SU-DHL-6 (cell line): ENCODE measurements around the gene CEACAM1.
"Not testable (repeated sequence)": the region's sequence is repeated elsewhere in the genome, so short reads cannot be mapped to it uniquely, and the experiment has no call there.

Experiments used
- H2AFZ ChIP-seq: fragments of 200-600 bp; sonication (generic); 2 replicates; pipeline ENCODE4 v1.6.1; 2014; ENCODE audit warnings: low read depth, mild to moderate bottlenecking, moderate library complexity, mixed read lengths, antibody characterized with exemption, low read length; ENCODE audit not compliant: severe bottlenecking
- H3F3A ChIP-seq: fragments of 200-600 bp; shearing (Covaris generic); 2 replicates; pipeline ENCODE4 v1.6.0; 2016; ENCODE audit warnings: antibody characterized with exemption, mild to moderate bottlenecking; ENCODE audit not compliant: insufficient read depth
- H3K27ac ChIP-seq: fragments of 200-600 bp; sonication (generic); 2 replicates; pipeline ENCODE4 v1.5.1; 2016; ENCODE audit warnings: low read depth, mild to moderate bottlenecking, low read length, moderate library complexity, mixed read lengths
- H3K27me3 ChIP-seq: fragments of 200-600 bp; sonication (generic), shearing (Covaris generic); 2 replicates; pipeline ENCODE4 v1.6.0; 2014; ENCODE audit warnings: mild to moderate bottlenecking, low read length
- H3K36me3 ChIP-seq: fragments of 200-600 bp; sonication (generic); 2 replicates; pipeline ENCODE4 v1.6.1; 2014; ENCODE audit warnings: mild to moderate bottlenecking, low read length, mixed read lengths
- H3K4me2 ChIP-seq: fragments of 300-600, 200-600 bp; shearing (Covaris generic), sonication (generic); 2 replicates; pipeline ENCODE4 v1.6.0; 2014; ENCODE audit warnings: low read length, low read depth, mild to moderate bottlenecking; ENCODE audit not compliant: poor library complexity, severe bottlenecking
- H3K4me3 ChIP-seq: fragments of 200-600 bp; sonication (generic); 2 replicates; pipeline ENCODE4 v1.5.1; 2014; ENCODE audit warnings: antibody characterized with exemption, low read length, mild to moderate bottlenecking, mixed read lengths; ENCODE audit not compliant: insufficient read depth, poor library complexity, severe bottlenecking
- H3K79me2 ChIP-seq: fragments of 200-600 bp; sonication (generic); 2 replicates; pipeline ENCODE4 v1.6.1; 2014; ENCODE audit warnings: mild to moderate bottlenecking, low read length, moderate library complexity; ENCODE audit not compliant: insufficient read depth
- H3K9ac ChIP-seq: fragments of 200-600 bp; sonication (generic); 2 replicates; pipeline ENCODE4 v1.7.0; 2014; ENCODE audit warnings: mild to moderate bottlenecking, low read length
- H3K9me2 ChIP-seq: fragments of 200-600 bp; sonication (generic); replicated peaks from 2 replicates; pipeline ENCODE4 v1.6.1; 2014; ENCODE audit warnings: low read length; ENCODE audit not compliant: insufficient read depth
- H3K9me3 ChIP-seq: fragments of 200-600 bp; sonication (generic); 2 replicates; pipeline ENCODE4 v1.6.1; 2014; ENCODE audit warnings: low read length, mixed read lengths; ENCODE audit not compliant: insufficient read depth
- H4K20me1 ChIP-seq: fragments of 200-600 bp; sonication (generic); 2 replicates; pipeline ENCODE4 v1.6.1; 2014; ENCODE audit warnings: low read depth, mild to moderate bottlenecking, antibody characterized with exemption, low read length, moderate library complexity, mixed read lengths
- EZH2phosphoT487 ChIP-seq: fragments of 200-600 bp; sonication (generic), shearing (Covaris generic); conservative IDR thresholded peaks from 2 replicates; pipeline ENCODE4 v1.6.1; 2018; ENCODE audit warnings: mild to moderate bottlenecking, antibody characterized with exemption, low read length, moderate library complexity, mixed read lengths
- TF ChIP-seq, protein P1 (sequence below): fragments of 200-600 bp; sonication (generic); IDR thresholded peaks from one replicate; pipeline ENCODE4 v1.5.1; 2017; ENCODE audit warnings: antibody characterized with exemption, mild to moderate bottlenecking, low read length, moderate library complexity; ENCODE audit not compliant: insufficient read depth, poor library complexity, severe bottlenecking

CEACAM1 gene

DNA sequence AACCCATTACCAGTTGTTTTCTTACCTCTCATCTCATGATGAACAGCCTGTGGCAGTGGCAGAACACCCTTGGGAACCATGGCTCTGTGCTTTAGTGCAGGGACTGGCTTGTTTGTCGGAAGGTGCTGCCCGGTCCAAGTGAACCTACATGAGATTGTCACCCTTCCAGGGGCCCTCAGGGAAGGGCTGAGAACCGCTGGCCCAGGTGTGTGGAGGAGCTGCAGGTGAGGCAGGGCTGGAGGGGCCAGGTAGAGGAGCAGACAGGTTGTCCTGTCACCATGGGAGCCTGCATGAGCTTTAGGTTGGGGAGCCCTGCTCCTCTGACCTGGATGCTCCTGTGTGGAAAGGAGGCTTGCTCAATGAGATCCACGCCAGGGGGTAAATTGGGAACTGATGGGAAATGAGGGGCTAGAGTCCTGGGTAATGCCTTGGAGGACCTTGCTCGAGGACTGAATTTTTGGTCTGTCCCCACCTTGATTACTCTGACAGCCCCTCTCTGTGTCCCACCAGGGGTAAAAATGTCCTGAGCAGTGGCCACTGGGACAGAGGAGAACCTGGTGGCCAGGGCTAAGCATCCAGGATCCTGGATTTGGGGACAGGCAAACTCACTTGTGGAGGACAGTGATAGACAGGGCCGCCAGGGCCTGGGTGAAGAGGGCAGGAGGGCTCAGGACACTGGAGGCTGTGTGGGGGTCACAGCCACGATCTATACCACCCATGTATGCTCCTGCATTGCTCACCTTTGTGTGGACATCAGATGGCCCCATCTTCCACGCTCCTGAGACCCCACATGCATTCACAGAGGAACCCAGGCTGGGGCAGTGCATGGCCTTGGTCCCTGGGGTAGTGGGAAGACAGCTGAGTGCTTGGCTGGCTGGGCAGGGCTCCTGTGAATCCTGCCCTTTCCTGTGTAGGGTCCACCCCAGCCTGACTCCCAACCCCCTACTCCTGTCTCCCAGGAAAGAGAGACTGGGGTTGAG lies 24.1 kb upstream of the CEACAM1 start:
- Histone ChIP-seq H3K27ac (no peak overlapping the region), H3K4me3 (no peak overlapping the region), H3K36me3 (no peaks in the 10 kb centered on the region), H3K79me2 (no peaks in the 10 kb centered on the region), H3K9ac (no peak overlapping the region), H3K4me2 (no peak overlapping the region), H3K9me3 (no peaks in the 10 kb centered on the region), H3K9me2 (no peaks in the 10 kb centered on the region), H3F3A (no peaks in the 10 kb centered on the region), H2AFZ (no peak overlapping the region), H4K20me1 (no peaks in the 10 kb centered on the region), H3K27me3 (no peaks in the 10 kb centered on the region)
- TF ChIP-seq EZH2phosphoT487 = no peak
- TF ChIP-seq, protein P1, sequence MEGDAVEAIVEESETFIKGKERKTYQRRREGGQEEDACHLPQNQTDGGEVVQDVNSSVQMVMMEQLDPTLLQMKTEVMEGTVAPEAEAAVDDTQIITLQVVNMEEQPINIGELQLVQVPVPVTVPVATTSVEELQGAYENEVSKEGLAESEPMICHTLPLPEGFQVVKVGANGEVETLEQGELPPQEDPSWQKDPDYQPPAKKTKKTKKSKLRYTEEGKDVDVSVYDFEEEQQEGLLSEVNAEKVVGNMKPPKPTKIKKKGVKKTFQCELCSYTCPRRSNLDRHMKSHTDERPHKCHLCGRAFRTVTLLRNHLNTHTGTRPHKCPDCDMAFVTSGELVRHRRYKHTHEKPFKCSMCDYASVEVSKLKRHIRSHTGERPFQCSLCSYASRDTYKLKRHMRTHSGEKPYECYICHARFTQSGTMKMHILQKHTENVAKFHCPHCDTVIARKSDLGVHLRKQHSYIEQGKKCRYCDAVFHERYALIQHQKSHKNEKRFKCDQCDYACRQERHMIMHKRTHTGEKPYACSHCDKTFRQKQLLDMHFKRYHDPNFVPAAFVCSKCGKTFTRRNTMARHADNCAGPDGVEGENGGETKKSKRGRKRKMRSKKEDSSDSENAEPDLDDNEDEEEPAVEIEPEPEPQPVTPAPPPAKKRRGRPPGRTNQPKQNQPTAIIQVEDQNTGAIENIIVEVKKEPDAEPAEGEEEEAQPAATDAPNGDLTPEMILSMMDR = no peak

GRCh38 chr19:42550521-42550920 lies 22.2 kb upstream of the CEACAM1 start:
- not testable (repeated sequence) for H3K4me2 ChIP-seq, H3K79me2 ChIP-seq

GRCh38 chr19:42549067-42549466 lies 20.8 kb upstream of the CEACAM1 start:
- not testable (repeated sequence) for H3K4me3 ChIP-seq, H3F3A ChIP-seq, H3K9me3 ChIP-seq, H3K27ac ChIP-seq, H3K79me2 ChIP-seq, H3K4me2 ChIP-seq, H3K9ac ChIP-seq, H4K20me1 ChIP-seq, H3K36me3 ChIP-seq, H2AFZ ChIP-seq, H3K9me2 ChIP-seq, H3K27me3 ChIP-seq

More at GRCh38 chr19:42550521-42550920, 22.2 kb upstream of the CEACAM1 start:
- H3K4me3 ChIP-seq, H3K27ac ChIP-seq, H2AFZ ChIP-seq, H3K9me3 ChIP-seq, H3K9me2 ChIP-seq, H3K9ac ChIP-seq, H3K27me3 ChIP-seq, H3F3A ChIP-seq, H3K36me3 ChIP-seq, H4K20me1 ChIP-seq: not testable (repeated sequence)

GRCh38 chr19:42548552-42548951 lies 20.3 kb upstream of the CEACAM1 start:
- no peak overlapping the region for H2AFZ ChIP-seq
- H3K4me3 ChIP-seq = no peak overlapping the region
- no peak for TF ChIP-seq EZH2phosphoT487
- TF ChIP-seq, protein P1 = no peak
- H3K27ac ChIP-seq = no peak overlapping the region
- no peak overlapping the region for H3K4me2 ChIP-seq
- H3K36me3 ChIP-seq = no peaks in the 10 kb centered on the region
- no peak overlapping the region for H3K9ac ChIP-seq
- H3K9me2 ChIP-seq = no peaks in the 10 kb centered on the region
- H3K9me3 ChIP-seq = no peaks in the 10 kb centered on the region
- no peaks in the 10 kb centered on the region for H3F3A ChIP-seq
- H3K79me2 ChIP-seq = no peaks in the 10 kb centered on the region
- H4K20me1 ChIP-seq = no peaks in the 10 kb centered on the region
- no peaks in the 10 kb centered on the region for H3K27me3 ChIP-seq
